ENCODE data around the gene DNAH6. TPM values are rescaled to one million over a fixed set of nuclear protein-coding genes. Genes with fewer than 3 reads are reported as not detected.

Gene DNAH6
- total and polyA plus RNA-seq, 9 of the 15 experiments (the other 6 are each of a cell fraction or from before 2014, with no cell fraction given) = 0.01 to 0.04 (median 0.01) TPM; not detected in 5

GRCh38 chr2:84797271-84797670 lies 281.0 kb downstream of the DNAH6 start (continued):
- no peak for TF ChIP-seq ETS1 (conservative IDR thresholded peaks at IDR 0.05; ENCODE audit: control insufficient read depth, low read depth, low read length)
- no peak for TF ChIP-seq TCF7L2 (IDR thresholded peaks at IDR 0.05; ENCODE audit: low read depth, low read length)
- no peak for TF ChIP-seq ZNF232 (CRISPR knock-in tag; IDR thresholded peaks at IDR 0.05)
- no peak for TF ChIP-seq BRD4 (IDR thresholded peaks at IDR 0.05)
- TF ChIP-seq RBM25 (IDR thresholded peaks at IDR 0.05; ENCODE audit: low read depth, low read length, severe bottlenecking) = no peak
- TF ChIP-seq WHSC1 (IDR thresholded peaks at IDR 0.05; ENCODE audit: low read length) = no peak
- no peak for TF ChIP-seq XRCC5 (IDR thresholded peaks at IDR 0.05; ENCODE audit: low read depth, low read length)
- no peak for TF ChIP-seq TSHZ1 (CRISPR knock-in tag; IDR thresholded peaks at IDR 0.05)
- TF ChIP-seq RFX1 (IDR thresholded peaks at IDR 0.05) = no peak
